Lower lobe of right lung (tissue), 2 donors: Measurements from ENCODE around the gene ATP12A. TPM values are rescaled to one million over a fixed set of nuclear protein-coding genes. Genes with fewer than 3 reads are reported as not detected.

Source experiments
- ATAC-seq, 2 donors: fragments of 200-7000 bp; cut with Tn5 transposase; one replicate each; pipeline ENCODE4 v1.9.1; 2020 to 2022; ENCODE audit warnings: mild to moderate bottlenecking in 2 of 2, moderate library complexity in 2 of 2
- DNase-seq: peaks from one replicate; pipeline ENCODE4 v3.0.0-alpha.2; 2020
- H3K27ac ChIP-seq: fragments of 200-600 bp; one replicate; pipeline ENCODE4 v1.8.0; 2022
- H3K27me3 ChIP-seq: fragments of 200-600 bp; one replicate; pipeline ENCODE4 v1.8.0; 2022; ENCODE audit warnings: low read depth
- H3K36me3 ChIP-seq: fragments of 200-600 bp; one replicate; pipeline ENCODE4 v1.8.0; 2022; ENCODE audit warnings: mild to moderate bottlenecking
- H3K4me1 ChIP-seq: fragments of 200-600 bp; one replicate; pipeline ENCODE4 v1.8.0; 2022
- H3K4me3 ChIP-seq: fragments of 200-600 bp; one replicate; pipeline ENCODE4 v1.8.0; 2022; ENCODE audit warnings: mild to moderate bottlenecking
- H3K9me3 ChIP-seq: fragments of 200-600 bp; one replicate; pipeline ENCODE4 v1.8.0; 2022
- CTCF ChIP-seq: fragments of 200-600 bp; IDR thresholded peaks from one replicate; pipeline ENCODE4 v1.8.0; 2022; ENCODE audit warnings: antibody characterized with exemption, mild to moderate bottlenecking
- intact Hi-C: fragments of 100-400 bp; cut with DNase I; formaldehyde crosslinking; loops from one replicate; pipeline ENCODE4 v1.11.0; 2022
- total RNA-seq: library from RNA; stranded (reverse); fragmentation: NEBNext Ultra II Directional; extraction: Animal tissue kit (Norgen Biotek cat#: 25700); gene quantifications from one replicate; pipeline ENCODE4 v1.2.1, GENCODE V29; 2021
- donor health status: DM: no; HTN: yes; CAD: no; lungs with severe emphysema.

Gene ATP12A
- total RNA-seq, 1 donor from 2014 or later: 1.3 TPM

- TF ChIP-seq CTCF: no peak
- no peaks in the 10 kb centered on the region for H3K27me3 ChIP-seq
- no peaks in the 10 kb centered on the region for H3K36me3 ChIP-seq
- H3K4me1 ChIP-seq: no peaks in the 10 kb centered on the region
- DNase-seq: no peak
- no peaks in the 10 kb centered on the region for H3K9me3 ChIP-seq
- no peak overlapping the region for H3K4me3 ChIP-seq
- no peak for ATAC-seq
- H3K27ac ChIP-seq: no peak overlapping the region
- intact Hi-C loops: no loop called here
These were observed 31.1 kb upstream of the ATP12A start for GRCh38 chr13:24648983-24649687.

- no peak for ATAC-seq
- no peak for TF ChIP-seq CTCF
- intact Hi-C loops: no loop called here
These were observed 30.5 kb upstream of the ATP12A start for GRCh38 chr13:24649688-24650043.

GRCh38 chr13:24650161-24650560 lies 30.0 kb upstream of the ATP12A start:
- Histone ChIP-seq H3K9me3 (no peaks in the 10 kb centered on the region), H3K4me1 (no peaks in the 10 kb centered on the region), H3K36me3 (no peaks in the 10 kb centered on the region), H3K4me3 (no peak overlapping the region), H3K27ac (no peak overlapping the region), H3K27me3 (no peaks in the 10 kb centered on the region)
- TF ChIP-seq CTCF: no peak
- intact Hi-C loops: no loop called here
- no peak for DNase-seq
- ATAC-seq: peak in 1 of 2 donors; percentile 33

More at GRCh38 chr13:24649688-24650043, 30.5 kb upstream of the ATP12A start:
- Histone ChIP-seq H3K4me3 (no peak overlapping the region), H3K9me3 (no peaks in the 10 kb centered on the region), H3K27ac (no peak overlapping the region), H3K27me3 (no peaks in the 10 kb centered on the region), H3K4me1 (no peaks in the 10 kb centered on the region), H3K36me3 (no peaks in the 10 kb centered on the region)
- DNase-seq: no peak

- peak; percentile 77 for ATAC-seq
- no peaks in the 10 kb centered on the region for H3K4me1 ChIP-seq
- TF ChIP-seq CTCF: no peak
- intact Hi-C loops: no loop called here
- H3K9me3 ChIP-seq: no peaks in the 10 kb centered on the region
- DNase-seq: no peak
- H3K27ac ChIP-seq: no peak overlapping the region
- H3K36me3 ChIP-seq: no peaks in the 10 kb centered on the region
- H3K27me3 ChIP-seq: no peaks in the 10 kb centered on the region
- H3K4me3 ChIP-seq: no peak overlapping the region
These were observed 28.4 kb upstream of the ATP12A start for GRCh38 chr13:24651718-24652345.

GRCh38 chr13:24652359-24652758 lies 27.8 kb upstream of the ATP12A start:
- Histone ChIP-seq H3K36me3 (no peaks in the 10 kb centered on the region), H3K4me1 (no peaks in the 10 kb centered on the region), H3K9me3 (no peaks in the 10 kb centered on the region), H3K4me3 (no peak overlapping the region), H3K27ac (no peak overlapping the region), H3K27me3 (no peaks in the 10 kb centered on the region)
- ATAC-seq: peak in 1 of 2 donors; percentile 18
- no peak for DNase-seq
- no peak for TF ChIP-seq CTCF
- intact Hi-C loops: no loop called here
